GM12891 (cell line): ENCODE measurements around the gene UBE2E2.

Experiments used
- POLR2A ChIP-seq: IDR thresholded peaks from 2 replicates; pipeline ENCODE4 v1.6.1; 2011; ENCODE audit warnings: low read depth, low read length, control low read depth
- SPI1 ChIP-seq: IDR thresholded peaks from 2 replicates; pipeline ENCODE4 v1.6.1; 2011; ENCODE audit warnings: low read depth, low read length, control low read depth

DNA sequence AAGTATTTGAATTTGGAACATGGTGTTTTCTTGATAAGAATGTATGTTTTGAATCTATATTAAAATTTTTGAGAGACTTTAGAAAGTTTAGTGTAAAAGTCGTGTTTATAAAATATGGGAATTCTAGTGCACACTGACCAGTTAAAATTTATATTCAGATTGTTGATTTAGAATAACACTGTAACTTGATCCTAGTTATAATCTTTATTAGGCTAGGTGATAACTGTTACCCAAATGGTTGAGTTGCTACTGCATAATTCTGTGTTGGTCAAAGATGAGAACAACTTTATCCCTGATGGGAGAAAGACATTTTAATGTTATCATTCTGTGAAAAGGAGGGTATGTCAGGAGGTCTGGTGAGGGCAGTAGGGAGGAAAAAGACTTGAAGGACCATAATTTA is 249.3 kb downstream of the UBE2E2 start:
- TF ChIP-seq POLR2A = no peak
- no peak for TF ChIP-seq SPI1
